Activated CD8-positive, alpha-beta memory T cell treated with anti-CD3 and anti-CD28 coated beads, Interleukin-2, amount 50 U/mL, for 24 hours (primary cell): ENCODE measurements around the gene SLMAP.
"Not testable (repeated sequence)": the region's sequence is repeated elsewhere in the genome, so short reads cannot be mapped to it uniquely, and the experiment has no call there.

Experiments
- DNase-seq: peaks from one replicate; pipeline ENCODE4 v3.0.0-alpha.2; 2020; ENCODE audit errors: extremely low read depth

The SLMAP gene

GRCh38 chr3:57827757-57828156, 71.6 kb downstream of the SLMAP start:
- DNase-seq = no peak

DNA sequence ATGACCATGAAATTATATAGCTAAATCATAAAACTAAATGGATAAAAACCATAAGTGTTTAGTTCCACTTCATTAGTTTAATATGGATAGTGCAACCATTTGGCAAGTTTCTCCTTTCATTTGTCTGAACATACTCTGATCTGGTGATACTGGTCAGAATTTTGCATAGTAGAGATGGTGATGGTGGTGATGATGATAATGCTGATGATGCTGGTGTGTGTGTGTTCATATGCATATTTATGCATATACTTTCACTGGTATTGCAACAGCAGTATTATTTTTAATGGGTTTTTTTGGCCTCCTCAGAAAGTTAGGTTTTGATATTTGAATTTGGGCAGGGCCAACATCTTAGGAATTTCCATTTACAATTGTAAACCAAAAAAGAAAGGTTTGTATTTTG, 76.4 kb downstream of the SLMAP start:
- no peak for DNase-seq

- DNase-seq = no peak
Observed at GRCh38 chr3:57832900-57833313, 76.8 kb downstream of the SLMAP start.

DNA sequence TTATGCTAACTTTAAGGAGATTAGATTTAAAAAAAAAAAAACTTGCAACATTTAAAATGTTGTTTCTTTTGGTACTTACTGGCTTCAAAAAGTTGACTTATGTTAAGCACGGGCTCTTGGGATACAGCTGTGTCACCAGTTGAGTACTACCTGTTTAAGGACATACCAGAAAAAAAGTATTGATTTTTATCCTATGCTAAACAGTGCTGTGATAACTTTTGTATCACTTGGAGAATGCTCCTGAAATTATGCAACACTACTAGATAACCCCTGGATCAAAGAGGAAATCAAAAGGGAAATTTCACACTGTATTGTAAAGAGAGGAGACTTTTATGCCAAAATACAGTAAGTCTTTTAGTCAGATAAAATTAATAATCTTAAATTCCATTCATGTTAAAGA, 77.7 kb downstream of the SLMAP start:
- DNase-seq = no peak

DNA sequence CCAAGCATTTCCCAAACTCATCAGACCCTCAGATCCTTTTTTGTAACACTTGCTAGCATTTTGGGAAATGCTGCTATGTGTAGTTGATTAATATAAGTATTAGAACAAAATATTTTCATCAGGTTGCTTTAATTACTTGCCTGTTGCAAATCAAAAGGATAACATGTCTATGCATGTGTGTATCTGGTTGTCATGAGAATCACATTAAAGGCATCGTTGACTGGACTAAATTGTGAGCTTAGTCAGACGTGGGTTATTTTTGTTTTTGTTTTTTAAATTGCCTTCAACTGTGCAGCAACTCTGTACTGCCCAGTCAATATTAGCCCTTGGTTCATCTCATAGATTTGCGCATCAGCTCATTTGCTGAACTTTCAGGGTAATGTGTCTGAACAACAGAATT, 81.6 kb downstream of the SLMAP start:
- no peak for DNase-seq

DNA sequence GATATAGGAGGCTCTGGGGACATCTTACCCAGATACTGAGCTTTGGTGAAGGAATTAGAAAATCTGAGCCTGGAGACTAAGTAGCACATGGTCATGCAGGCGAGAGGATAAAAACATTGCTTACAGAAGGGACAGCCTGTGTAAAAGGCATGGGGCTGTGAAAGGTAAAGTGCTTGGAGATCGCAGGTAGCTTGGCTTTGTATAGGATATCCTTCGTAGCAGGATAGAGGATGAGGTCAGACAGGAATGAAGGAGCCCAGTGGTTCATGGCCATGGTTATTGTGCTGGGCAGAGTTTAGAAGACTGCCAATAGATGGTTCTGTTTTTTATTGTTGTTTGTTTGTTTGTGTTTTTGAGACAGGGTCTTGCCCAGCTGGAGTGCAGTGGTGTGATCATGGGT, 82.5 kb downstream of the SLMAP start:
- no peak for DNase-seq

GRCh38 chr3:57840473-57840872, 84.4 kb downstream of the SLMAP start:
- no peak for DNase-seq

- no peak for DNase-seq
Observed at GRCh38 chr3:57841818-57842217, 85.7 kb downstream of the SLMAP start.

DNA sequence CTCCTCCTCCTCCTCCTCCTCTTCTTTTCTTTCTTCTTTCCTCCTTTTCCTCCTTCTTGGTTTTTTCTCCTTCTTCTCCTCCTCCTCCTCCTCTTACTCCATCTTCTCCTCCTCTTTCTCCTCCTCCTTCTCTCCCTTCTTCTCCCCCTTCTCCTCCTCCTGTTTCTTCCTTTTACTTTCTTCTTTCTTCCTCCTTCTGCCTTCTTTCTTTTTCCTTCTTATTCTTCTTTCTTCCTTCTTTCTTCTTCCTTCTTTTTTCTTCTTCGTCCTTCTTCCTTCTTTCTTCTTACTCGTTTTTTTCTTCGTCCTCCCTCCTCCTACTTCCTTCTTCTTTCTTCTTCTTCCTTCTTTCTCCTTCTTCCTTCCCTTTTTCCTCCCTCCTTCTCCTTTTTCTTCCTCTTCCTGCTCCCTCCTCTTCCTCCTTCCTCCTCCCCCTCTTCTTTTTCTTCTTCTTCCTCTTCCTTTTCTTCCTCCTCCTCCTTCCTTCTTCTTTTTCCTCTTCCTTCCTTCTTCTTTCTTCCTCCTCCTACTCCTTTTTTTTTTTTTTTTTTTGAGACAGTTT, 92.1 kb downstream of the SLMAP start:
- no peak for DNase-seq

DNA sequence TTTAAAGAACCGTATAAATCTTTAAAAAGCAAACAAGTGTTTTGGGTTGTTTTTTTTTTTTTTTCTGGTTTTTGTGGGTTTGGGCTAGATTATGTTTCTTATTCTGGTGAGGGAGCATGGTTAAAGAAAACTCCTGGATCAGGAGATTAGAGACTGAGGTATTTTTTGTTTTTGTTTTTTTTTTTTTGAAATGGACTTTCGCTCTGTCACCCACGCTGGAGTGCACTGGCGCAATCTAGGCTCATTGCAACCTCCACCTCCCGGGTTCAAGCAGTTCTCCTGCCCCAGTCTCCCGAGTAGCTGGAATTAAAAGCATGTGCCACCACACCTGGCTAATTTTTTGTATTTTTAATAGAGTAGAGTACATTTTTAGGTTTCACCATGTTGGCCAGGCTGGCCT, 95.2 kb downstream of the SLMAP start:
- DNase-seq = no peak

GRCh38 chr3:57852896-57853295, 96.8 kb downstream of the SLMAP start:
- no peak for DNase-seq

DNA sequence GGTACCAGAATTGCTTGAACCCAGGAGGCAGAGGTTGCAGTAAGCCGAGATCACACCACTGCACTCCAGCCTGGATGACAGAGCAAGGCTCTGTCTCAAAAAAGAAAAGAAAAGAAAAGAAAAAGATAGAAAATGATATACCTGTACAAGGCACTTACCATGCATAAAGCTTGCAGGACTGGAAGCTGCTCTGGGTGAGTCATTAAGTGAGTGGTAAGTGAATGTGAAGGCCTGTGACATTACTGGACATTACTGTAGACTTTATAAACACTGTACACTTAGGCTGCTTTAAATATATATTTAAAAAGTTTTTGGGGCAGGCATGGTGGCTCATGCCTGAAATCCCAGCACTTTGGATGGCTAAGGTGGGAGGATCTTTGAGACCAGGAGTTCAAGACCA, 99.2 kb downstream of the SLMAP start:
- no peak for DNase-seq

- no peak for DNase-seq
Observed at GRCh38 chr3:57855943-57856342, 99.8 kb downstream of the SLMAP start.

DNA sequence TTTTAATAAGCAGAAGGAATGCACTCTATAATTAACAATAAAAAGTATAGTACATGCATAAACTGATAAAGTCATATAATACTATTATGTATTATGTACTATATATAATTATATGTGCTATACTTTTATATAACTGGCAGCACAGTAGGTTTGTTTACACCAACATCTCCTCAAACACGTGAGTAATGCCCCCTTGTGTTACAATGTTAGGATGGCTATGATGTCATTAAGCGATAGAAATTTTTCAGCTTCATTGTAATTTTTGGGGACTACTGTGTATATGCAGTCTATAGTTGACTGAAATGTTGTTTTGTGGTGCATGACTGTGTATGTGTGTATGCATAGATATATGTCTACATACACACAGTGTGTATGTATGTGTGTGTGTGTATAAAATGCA, 100.6 kb downstream of the SLMAP start:
- DNase-seq = no peak

DNA sequence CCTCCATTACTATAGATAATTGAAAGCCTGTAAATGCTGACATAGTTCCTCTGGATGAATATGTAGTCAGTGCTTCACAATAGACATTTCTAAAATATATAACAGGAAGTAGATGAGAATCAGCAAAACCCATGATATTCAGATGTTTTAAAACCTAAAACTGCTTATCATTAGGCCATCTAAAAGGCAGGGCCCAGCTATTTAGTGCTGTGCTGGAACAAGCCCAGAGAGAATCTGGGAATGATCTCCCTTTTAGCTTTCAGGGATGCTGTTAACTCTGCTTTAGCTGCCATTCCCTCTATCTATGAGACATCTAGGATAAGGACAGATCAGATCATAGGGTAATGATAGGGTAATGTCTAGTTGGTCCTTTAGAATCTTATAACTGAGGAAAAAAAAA, 106.8 kb downstream of the SLMAP start:
- DNase-seq = no peak

GRCh38 chr3:57863380-57863779, 107.3 kb downstream of the SLMAP start:
- DNase-seq = no peak

GRCh38 chr3:57864853-57865252, 108.7 kb downstream of the SLMAP start:
- no peak for DNase-seq

DNA sequence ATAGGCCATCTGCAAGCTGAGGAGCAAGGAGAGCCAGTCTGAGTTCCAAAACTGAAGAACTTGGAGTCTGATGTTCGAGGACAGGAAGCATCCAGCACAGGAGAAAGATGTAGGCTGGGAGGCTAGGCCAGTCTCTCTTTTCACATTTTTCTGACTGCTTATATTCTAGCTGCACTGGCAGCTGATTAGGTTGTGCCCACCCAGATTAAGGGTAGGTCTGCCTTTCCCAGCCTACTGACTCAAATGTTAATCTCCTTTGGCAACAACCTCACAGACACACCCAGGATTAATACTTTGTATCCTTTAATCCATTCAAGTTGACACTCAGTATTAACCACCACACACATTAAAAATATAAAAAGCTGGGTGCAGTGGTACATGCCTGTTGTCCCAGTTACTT, 113.0 kb downstream of the SLMAP start:
- DNase-seq = not testable (repeated sequence)

DNA sequence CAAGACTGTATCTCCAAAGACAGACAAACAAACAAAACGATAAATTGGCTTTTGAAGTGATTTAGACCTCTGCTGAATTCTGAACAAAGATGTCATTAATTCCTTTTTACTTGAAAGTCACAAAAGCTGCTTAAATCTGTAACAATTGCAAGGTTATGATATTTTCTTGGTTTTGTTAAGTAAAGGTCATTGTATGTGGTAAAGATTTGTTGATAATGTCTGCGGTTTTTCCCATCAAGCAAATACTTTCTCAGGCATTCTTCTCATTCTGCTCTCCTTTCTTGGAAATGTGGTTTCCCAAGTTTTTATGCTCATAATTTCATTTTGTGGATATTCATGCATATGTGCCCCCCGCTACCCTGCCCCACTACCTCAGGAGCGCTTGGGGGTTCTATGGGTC, 116.5 kb downstream of the SLMAP start:
- DNase-seq = no peak

DNA sequence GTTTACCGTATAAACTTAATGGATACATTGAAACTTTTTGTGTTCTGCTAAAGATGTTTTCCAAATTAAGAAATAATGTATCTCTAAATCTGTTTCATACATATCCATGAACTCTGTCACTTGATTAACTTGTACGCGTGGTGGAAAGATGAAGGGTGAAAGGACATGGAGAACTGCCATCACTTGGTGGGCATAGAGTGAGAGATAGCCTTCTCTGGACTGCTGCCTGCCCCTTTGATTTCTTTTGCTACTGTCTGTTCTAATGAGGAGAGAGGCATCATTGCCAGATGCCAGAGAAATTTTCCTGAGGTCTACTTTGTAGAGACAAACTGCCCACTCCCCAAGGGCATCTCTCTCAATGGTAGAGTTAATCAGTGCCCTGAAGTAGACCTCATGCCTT, 120.5 kb downstream of the SLMAP start:
- DNase-seq = no peak

DNA sequence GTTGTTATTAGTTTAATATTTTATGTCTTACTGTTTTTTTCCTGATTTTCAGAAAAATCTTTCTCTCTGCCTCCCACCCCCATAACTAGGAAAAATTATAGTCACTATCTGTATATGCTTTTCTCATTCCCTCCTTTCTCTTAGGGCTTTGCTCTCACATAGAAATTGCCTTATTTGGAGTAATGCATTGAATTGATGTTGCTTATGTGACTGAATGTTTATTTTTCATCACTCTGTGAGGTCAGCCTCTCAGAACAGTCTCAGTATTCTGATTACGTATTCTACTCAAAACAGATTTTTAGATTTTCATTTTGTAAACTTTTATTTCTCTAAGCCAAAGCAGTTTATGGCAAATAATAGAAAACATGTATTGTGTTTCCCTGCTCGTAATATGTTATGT, 121.0 kb downstream of the SLMAP start:
- no peak for DNase-seq

- DNase-seq = not testable (repeated sequence)
Observed at GRCh38 chr3:57884436-57884835, 128.3 kb downstream of the SLMAP start.

GRCh38 chr3:57889807-57890206, 133.7 kb downstream of the SLMAP start:
- DNase-seq = no peak

- no peak for DNase-seq
Observed at GRCh38 chr3:57890874-57891273, 134.8 kb downstream of the SLMAP start.

GRCh38 chr3:57892423-57892822, 136.3 kb downstream of the SLMAP start:
- DNase-seq = no peak
